GM12892 (cell line): ENCODE results near the gene TRIM59.

Experiments
- POLR2A ChIP-seq: IDR thresholded peaks from 2 replicates; pipeline ENCODE4 v1.6.1; 2011; ENCODE audit warnings: low read depth, low read length, control low read depth
- POLR2AphosphoS5 ChIP-seq: IDR thresholded peaks from 2 replicates; pipeline ENCODE4 v1.6.1; 2011; ENCODE audit warnings: low read depth, low read length, control low read depth
- TAF1 ChIP-seq: IDR thresholded peaks from 2 replicates; pipeline ENCODE4 v1.6.1; 2011; ENCODE audit warnings: low read depth, mild to moderate bottlenecking, control low read depth, low read length, borderline replicate concordance

DNA sequence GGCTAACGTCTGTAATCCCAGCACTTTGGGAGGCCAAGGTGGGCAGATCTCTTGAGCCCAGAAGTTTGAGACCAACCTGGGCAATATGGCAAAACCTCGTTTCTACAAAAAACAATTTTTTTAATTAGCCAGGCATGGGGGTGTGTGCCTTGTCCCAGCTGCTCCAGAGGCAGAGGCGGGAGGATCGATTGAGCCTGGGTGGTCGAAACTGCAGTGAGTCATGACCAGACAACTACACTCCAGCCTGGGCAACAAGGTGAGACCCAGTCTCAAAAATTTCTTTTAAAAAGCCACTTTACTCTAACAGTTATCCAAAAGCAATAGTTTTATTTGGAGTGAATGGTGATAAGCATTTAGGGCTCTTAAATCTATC is 12.5 kb downstream of the TRIM59 start:
- TF ChIP-seq POLR2A (no peak), TAF1 (no peak), POLR2AphosphoS5 (no peak)
